Heart left ventricle (tissue), 13 donors: ENCODE measurements around the gene GPR39.

Experiments used
- CTCF ChIP-seq, 12 donors: fragments of 200-600 bp; sonication (generic) in 4 of 12; IDR thresholded peaks; one replicate each; pipeline versions ENCODE4 v1.5.0 to v1.8.0; 2018 to 2022; ENCODE audit warnings: antibody characterized with exemption in 12 of 12, mild to moderate bottlenecking in 5 of 12
- POLR2A ChIP-seq, 2 donors: fragments of 450-650 bp; IDR thresholded peaks; one replicate each; pipeline ENCODE4 v1.6.1; 2017; ENCODE audit warnings: antibody characterized with exemption in 2 of 2, mild to moderate bottlenecking in 2 of 2, moderate library complexity in 2 of 2
- donor health status: ischemic (EF 13 %, LVEDD 7.1; RV severe dilation, severe dysfunction).
- donor health status: DM: no; HTN: yes; CAD: no.
- donor health status: DM: no; HTN: no; CAD: no.
- donor health status: ischemic (EF 25% LVEDD 6.9; RV normal size, moderate dysfunction).
- donor health status: ischemic (EF 25% LVEDD 5.7; RV mildly dilated, moderate dysfunction).
- donor health status: ischemic (EF 35%, LVEDD 5.7; RV mildly dilated, moderate dysfunction).
- donor health status: nonischemic (EF 11% LVEDD 7.7; RV severe dilation, severe dysfunction).
- donor health status: DM: yes; HTN: yes; CAD: no.
- donor health status: PGD.
- donor health status: ischemic (EF 29% LVEDD 5.4; RV normal size, mild dysfunction).
- donor health status: nonischemic (EF 23%, LVEDD 6.1; RV moderate dilation, normal function).

- TF ChIP-seq CTCF (IDR thresholded peaks at IDR 0.05) (no peak), POLR2A (IDR thresholded peaks at IDR 0.05) (no peak)
Observed at GRCh38 chr2:132400169-132400900, 16.3 kb upstream of the GPR39 start.
